Calu3 (cell line): ENCODE results near the gene RAPGEF4. TPM values are rescaled to one million over a fixed set of nuclear protein-coding genes. Genes with fewer than 3 reads are reported as not detected.
A peak's percentile ranks its signal among the peaks of the same experiment; 100 is the strongest.

Experiments used
- BruUV-seq: library from RNA; stranded (reverse); fragments of 400-500 nt; replicated peaks from 2 replicates; lab custom pipeline; 2021; lab: Mats Ljungman, UMichigan
- CTCF ChIA-PET: fragments of 300-600 bp; sonication (Branson Sonifier 250); formaldehyde crosslinking; loops from one replicate; lab custom pipeline; 2022; ENCODE audit warnings: antibody characterized with exemption; lab: Charles Lee
- DNase-seq: peaks from one replicate; pipeline ENCODE4 v3.0.0; 2022
- H3K27ac Mint-ChIP-seq: one replicate; pipeline ENCODE4 v1.8.0; 2022; ENCODE audit warnings: mixed read lengths; ENCODE audit not compliant: unreplicated experiment
- H3K27me3 Mint-ChIP-seq: one replicate; pipeline ENCODE4 v1.8.0; 2022; ENCODE audit warnings: mixed read lengths; ENCODE audit not compliant: unreplicated experiment
- H3K36me3 Mint-ChIP-seq: one replicate; pipeline ENCODE4 v1.8.0; 2022; ENCODE audit warnings: mild to moderate bottlenecking, moderate library complexity, mixed read lengths; ENCODE audit not compliant: insufficient read depth, unreplicated experiment
- H3K4me1 Mint-ChIP-seq: one replicate; pipeline ENCODE4 v1.8.0; 2022; ENCODE audit warnings: mild to moderate bottlenecking, low read depth, mixed read lengths; ENCODE audit not compliant: unreplicated experiment
- H3K4me3 Mint-ChIP-seq: one replicate; pipeline ENCODE4 v1.8.0; 2022; ENCODE audit warnings: mild to moderate bottlenecking, low read depth, moderate library complexity, mixed read lengths; ENCODE audit not compliant: unreplicated experiment
- H3K9me3 Mint-ChIP-seq: one replicate; pipeline ENCODE4 v1.8.0; 2022; ENCODE audit warnings: low read depth, mixed read lengths; ENCODE audit not compliant: unreplicated experiment
- CTCF ChIP-seq: fragments of 200-600 bp; IDR thresholded peaks from one replicate; pipeline ENCODE4 v1.8.0; 2022; ENCODE audit warnings: antibody characterized with exemption; ENCODE audit not compliant: unreplicated experiment
- intact Hi-C: fragments of 100-400 bp; cut with micrococcal nuclease; formaldehyde crosslinking; loops from one replicate; pipeline ENCODE4 v1.10.0; 2022; ENCODE audit not compliant: unreplicated experiment
- total RNA-seq: library from RNA; stranded (reverse); gene quantifications from 2 replicates; pipeline ENCODE4 v1.2.3, GENCODE V29; 2022

The RAPGEF4 gene
- total RNA-seq, 1 experiment from 2014 or later, result 1.8 TPM

GRCh38 chr2:172705352-172705751 is 30.3 kb upstream of the RAPGEF4 start:
- CTCF ChIA-PET, result no interaction called here

GRCh38 chr2:172708247-172708646 is 27.4 kb upstream of the RAPGEF4 start:
- Mint-ChIP-seq H3K4me1 (no peaks in the 10 kb centered on the region), H3K27me3 (peaks cover 34% of the 10 kb centered on the region), H3K36me3 (no peaks in the 10 kb centered on the region), H3K9me3 (no peaks in the 10 kb centered on the region), H3K4me3 (no peak overlapping the region), H3K27ac (no peak overlapping the region)
- no peak for TF ChIP-seq CTCF
- no TSS peak for BruUV-seq
- CTCF ChIA-PET, result interaction anchor here (0.6 kb wide), 1 partner anchor 60 kb away, joined by 4 read pairs; no protein-coding TSS in a partner anchor
- intact Hi-C loops, result no loop called here
- DNase-seq, result no peak

More at GRCh38 chr2:172705352-172705751, 30.3 kb upstream of the RAPGEF4 start:
- H3K9me3 Mint-ChIP-seq, result no peaks in the 10 kb centered on the region
- no TSS peak for BruUV-seq
- H3K27ac Mint-ChIP-seq, result no peak overlapping the region
- H3K27me3 Mint-ChIP-seq, result peaks cover 44% of the 10 kb centered on the region
- H3K36me3 Mint-ChIP-seq, result no peaks in the 10 kb centered on the region
- TF ChIP-seq CTCF, result no peak
- H3K4me3 Mint-ChIP-seq, result no peak overlapping the region
- no peak for DNase-seq
- H3K4me1 Mint-ChIP-seq, result no peaks in the 10 kb centered on the region
- intact Hi-C loops, result no loop called here

- BruUV-seq, result no TSS peak
- H3K27me3 Mint-ChIP-seq, result peaks cover 32% of the 10 kb centered on the region
- TF ChIP-seq CTCF, result no peak
- H3K4me3 Mint-ChIP-seq, result no peak overlapping the region
- H3K27ac Mint-ChIP-seq, result no peak overlapping the region
- intact Hi-C loops, result loop anchor here (1.0 to 10.0 kb wide), 3 partner anchors 116 to 537 kb away; no protein-coding TSS in a partner anchor
- DNase-seq, result no peak
- CTCF ChIA-PET, result interaction anchor here (0.8 to 1.0 kb wide), 3 partner anchors 15 to 100 kb away, joined by 3 to 4 read pairs (median 3); no protein-coding TSS in a partner anchor
- no peaks in the 10 kb centered on the region for H3K36me3 Mint-ChIP-seq
- H3K4me1 Mint-ChIP-seq, result no peaks in the 10 kb centered on the region
- H3K9me3 Mint-ChIP-seq, result no peaks in the 10 kb centered on the region
These were observed 25.9 kb upstream of the RAPGEF4 start for GRCh38 chr2:172709566-172710291.

- no peak overlapping the region for H3K27ac Mint-ChIP-seq
- intact Hi-C loops, result loop anchor here (1.0 to 10.0 kb wide), 3 partner anchors 117 to 538 kb away; no protein-coding TSS in a partner anchor
- peak; percentile 65 for DNase-seq
- peak; percentile 48 for TF ChIP-seq CTCF
- no peaks in the 10 kb centered on the region for H3K9me3 Mint-ChIP-seq
- no TSS peak for BruUV-seq
- H3K36me3 Mint-ChIP-seq, result no peaks in the 10 kb centered on the region
- H3K4me1 Mint-ChIP-seq, result no peaks in the 10 kb centered on the region
- peaks cover 28% of the 10 kb centered on the region for H3K27me3 Mint-ChIP-seq
- no peak overlapping the region for H3K4me3 Mint-ChIP-seq
- CTCF ChIA-PET, result interaction anchor here (0.7 to 1.0 kb wide), 4 partner anchors 18 to 226 kb away, joined by 3 to 7 read pairs (median 4); no protein-coding TSS in a partner anchor
These were observed 25.0 kb upstream of the RAPGEF4 start for GRCh38 chr2:172710584-172711047.
